Lower lobe of right lung (tissue), 2 donors: ENCODE results near the gene GMEB2. TPM values are rescaled to one million over a fixed set of nuclear protein-coding genes. Genes with fewer than 3 reads are reported as not detected.

ENCODE experiments used
- ATAC-seq, 2 donors: fragments of 200-7000 bp; cut with Tn5 transposase; one replicate each; pipeline ENCODE4 v1.9.1; 2020 to 2022; ENCODE audit warnings: mild to moderate bottlenecking in 2 of 2, moderate library complexity in 2 of 2
- DNase-seq: peaks from one replicate; pipeline ENCODE4 v3.0.0-alpha.2; 2020
- H3K27ac ChIP-seq: fragments of 200-600 bp; one replicate; pipeline ENCODE4 v1.8.0; 2022
- H3K27me3 ChIP-seq: fragments of 200-600 bp; one replicate; pipeline ENCODE4 v1.8.0; 2022; ENCODE audit warnings: low read depth
- H3K36me3 ChIP-seq: fragments of 200-600 bp; one replicate; pipeline ENCODE4 v1.8.0; 2022; ENCODE audit warnings: mild to moderate bottlenecking
- H3K4me1 ChIP-seq: fragments of 200-600 bp; one replicate; pipeline ENCODE4 v1.8.0; 2022
- H3K4me3 ChIP-seq: fragments of 200-600 bp; one replicate; pipeline ENCODE4 v1.8.0; 2022; ENCODE audit warnings: mild to moderate bottlenecking
- H3K9me3 ChIP-seq: fragments of 200-600 bp; one replicate; pipeline ENCODE4 v1.8.0; 2022
- CTCF ChIP-seq: fragments of 200-600 bp; IDR thresholded peaks from one replicate; pipeline ENCODE4 v1.8.0; 2022; ENCODE audit warnings: antibody characterized with exemption, mild to moderate bottlenecking
- intact Hi-C: fragments of 100-400 bp; cut with DNase I; formaldehyde crosslinking; loops from one replicate; pipeline ENCODE4 v1.11.0; 2022
- total RNA-seq: library from RNA; stranded (reverse); fragmentation: NEBNext Ultra II Directional; extraction: Animal tissue kit (Norgen Biotek cat#: 25700); gene quantifications from one replicate; pipeline ENCODE4 v1.2.1, GENCODE V29; 2021
- donor health status: DM: no; HTN: yes; CAD: no; lungs with severe emphysema.

GMEB2 gene
- total RNA-seq, 1 donor from 2014 or later: 9.7 TPM

- Histone ChIP-seq H3K4me1 (no peaks in the 10 kb centered on the region), H3K27ac (no peak overlapping the region), H3K4me3 (no peak overlapping the region), H3K27me3 (peaks cover 8% of the 10 kb centered on the region), H3K9me3 (no peaks in the 10 kb centered on the region), H3K36me3 (no peaks in the 10 kb centered on the region)
- DNase-seq (no peak), ATAC-seq (no peak)
- TF ChIP-seq CTCF: no peak
- intact Hi-C loops: no loop called here
These were observed 44.4 kb downstream of the GMEB2 start for GRCh38 chr20:63582382-63583063.

- Histone ChIP-seq H3K27ac (no peak overlapping the region), H3K4me1 (no peaks in the 10 kb centered on the region), H3K36me3 (no peaks in the 10 kb centered on the region), H3K9me3 (no peaks in the 10 kb centered on the region), H3K4me3 (no peak overlapping the region), H3K27me3 (peaks cover 8% of the 10 kb centered on the region)
- peak; percentile 42 to 45 for ATAC-seq
- intact Hi-C loops: no loop called here
- DNase-seq: no peak
- TF ChIP-seq CTCF: peak; percentile 21
These were observed 46.0 kb downstream of the GMEB2 start for GRCh38 chr20:63580796-63581461.

GRCh38 chr20:63579017-63579694 is 47.7 kb downstream of the GMEB2 start:
- DNase-seq (no peak), ATAC-seq (no peak)
- H3K27me3 ChIP-seq: peaks cover 8% of the 10 kb centered on the region
- H3K36me3 ChIP-seq: no peaks in the 10 kb centered on the region
- no peak for TF ChIP-seq CTCF
- intact Hi-C loops: no loop called here
- no peaks in the 10 kb centered on the region for H3K9me3 ChIP-seq
- no peak overlapping the region for H3K4me3 ChIP-seq
- no peak overlapping the region for H3K27ac ChIP-seq
- H3K4me1 ChIP-seq: peaks cover 5% of the 10 kb centered on the region

GRCh38 chr20:63578224-63579016 is 48.5 kb downstream of the GMEB2 start:
- no peak for TF ChIP-seq CTCF
- Histone ChIP-seq H3K36me3 (no peaks in the 10 kb centered on the region), H3K9me3 (no peaks in the 10 kb centered on the region), H3K4me1 (peaks cover 7% of the 10 kb centered on the region), H3K27ac (no peak overlapping the region), H3K4me3 (no peak overlapping the region), H3K27me3 (peaks cover 8% of the 10 kb centered on the region)
- no peak for ATAC-seq
- no peak for DNase-seq
- intact Hi-C loops: no loop called here

GRCh38 chr20:63577317-63577894 is 49.5 kb downstream of the GMEB2 start:
- Histone ChIP-seq H3K4me1 (peaks cover 17% of the 10 kb centered on the region), H3K27ac (no peak overlapping the region), H3K4me3 (no peak overlapping the region), H3K27me3 (peaks cover 8% of the 10 kb centered on the region), H3K9me3 (no peaks in the 10 kb centered on the region), H3K36me3 (peaks cover 5% of the 10 kb centered on the region)
- ATAC-seq (no peak), DNase-seq (no peak)
- intact Hi-C loops: no loop called here
- TF ChIP-seq CTCF: no peak
